IMR-90 (cell line): Measurements from ENCODE around the gene RAB30. TPM values are rescaled to one million over a fixed set of nuclear protein-coding genes. Genes with fewer than 3 reads are reported as not detected.

ENCODE experiments used
- ATAC-seq: fragments of 200-7000 bp; cut with Tn5 transposase; 2 replicates; pipeline ENCODE4 v1.9.1; 2020; ENCODE audit warnings: low read depth, mild to moderate bottlenecking, moderate library complexity
- BruUV-seq: library from RNA; stranded (reverse); fragments of 400-500 nt; replicated peaks from 2 replicates; lab custom pipeline; 2021; lab: Mats Ljungman, UMichigan
- CTCF ChIA-PET: fragments of 300-600 bp; formaldehyde crosslinking; extraction: SDS; loops from one replicate; lab custom pipeline; 2021; ENCODE audit warnings: antibody characterized with exemption; lab: Yijun Ruan, JAX
- POLR2A ChIA-PET: fragments of 300-600 bp; sonication (Branson Sonifier 250); formaldehyde crosslinking; loops from one replicate; lab custom pipeline; 2022; ENCODE audit warnings: antibody characterized with exemption; ENCODE audit not compliant: unreplicated experiment; lab: Charles Lee
- DNase-seq: peaks from one replicate; pipeline ENCODE4 v3.0.0; 2013
- H2AFZ ChIP-seq: replicated peaks from 2 replicates; pipeline ENCODE3; 2013; ENCODE audit warnings: low read length, mild to moderate bottlenecking; ENCODE audit not compliant: poor library complexity
- H2AK5ac ChIP-seq: 2 replicates; pipeline ENCODE4 v1.6.1; 2013; ENCODE audit warnings: low read depth, low read length, inconsistent platforms
- H2AK9ac ChIP-seq: replicated peaks from 2 replicates; pipeline ENCODE3; 2013; ENCODE audit warnings: mild to moderate bottlenecking, low read depth, low read length, moderate library complexity; ENCODE audit not compliant: poor library complexity
- H2BK120ac ChIP-seq: 2 replicates; pipeline ENCODE4 v1.6.1; 2013; ENCODE audit warnings: low read depth, low read length, inconsistent platforms
- H2BK15ac ChIP-seq: 3 replicates; pipeline ENCODE4 v1.6.1; 2013; ENCODE audit warnings: low read depth, low read length, inconsistent platforms
- H2BK20ac ChIP-seq: 2 replicates; pipeline ENCODE4 v1.6.1; 2013; ENCODE audit warnings: low read depth, mild to moderate bottlenecking, inconsistent platforms, low read length, moderate library complexity
- H2BK5ac ChIP-seq: 2 replicates; pipeline ENCODE4 v1.6.1; 2013; ENCODE audit warnings: mild to moderate bottlenecking, low read depth, low read length, inconsistent platforms; ENCODE audit not compliant: poor library complexity, severe bottlenecking
- H3K14ac ChIP-seq: replicated peaks from 2 replicates; pipeline ENCODE4 v1.6.1; 2013; ENCODE audit warnings: low read depth, low read length, inconsistent platforms
- H3K18ac ChIP-seq: 2 replicates; pipeline ENCODE4 v1.6.1; 2013; ENCODE audit warnings: low read depth, low read length, control low read depth
- H3K23ac ChIP-seq: 2 replicates; pipeline ENCODE4 v1.6.1; 2013; ENCODE audit warnings: low read depth, low read length, inconsistent platforms
- H3K27ac ChIP-seq: 2 replicates; pipeline ENCODE4 v1.5.1; 2013; ENCODE audit warnings: mild to moderate bottlenecking, control low read depth, low read length; ENCODE audit not compliant: insufficient read depth
- H3K27me3 ChIP-seq: 2 replicates; pipeline ENCODE4 v1.6.1; 2013; ENCODE audit warnings: low read length; ENCODE audit not compliant: control insufficient read depth, insufficient read depth
- H3K36me3 ChIP-seq: 2 replicates; pipeline ENCODE4 v1.6.1; 2013; ENCODE audit warnings: low read length, mixed read lengths; ENCODE audit not compliant: control insufficient read depth, insufficient read depth
- H3K4ac ChIP-seq: 2 replicates; pipeline ENCODE4 v1.6.1; 2013; ENCODE audit warnings: low read depth, low read length, inconsistent platforms
- H3K4me1 ChIP-seq: 2 replicates; pipeline ENCODE4 v1.6.1; 2013; ENCODE audit warnings: low read length, mixed read lengths; ENCODE audit not compliant: control insufficient read depth, insufficient read depth
- H3K4me2 ChIP-seq: 2 replicates; pipeline ENCODE4 v1.6.1; 2013; ENCODE audit warnings: low read depth, mild to moderate bottlenecking, control low read depth, low read length, moderate library complexity
- H3K4me3 ChIP-seq: 2 replicates; pipeline ENCODE4 v1.5.1; 2013; ENCODE audit warnings: low read depth, mild to moderate bottlenecking, control low read depth, low read length, moderate library complexity; ENCODE audit not compliant: insufficient read depth
- H3K56ac ChIP-seq: 2 replicates; pipeline ENCODE4 v1.6.1; 2013; ENCODE audit warnings: low read length, inconsistent platforms; ENCODE audit not compliant: insufficient read depth; ENCODE audit errors: extremely low read depth
- H3K79me1 ChIP-seq, 2 experiments: 2 replicates each; pipeline ENCODE4 v1.6.1; 2013; ENCODE audit warnings: low read length in 2 of 2, inconsistent platforms in 1 of 2, low read depth in 1 of 2
- H3K9ac ChIP-seq: 2 replicates; pipeline ENCODE4 v1.6.1; 2013; ENCODE audit warnings: low read depth, low read length, control low read depth
- H3K9me1 ChIP-seq: 2 replicates; pipeline ENCODE4 v1.6.1; 2013; ENCODE audit warnings: low read length, inconsistent platforms; ENCODE audit not compliant: insufficient read depth
- H3K9me3 ChIP-seq: 2 replicates; pipeline ENCODE4 v1.6.1; 2013; ENCODE audit warnings: low read length; ENCODE audit not compliant: control insufficient read depth, insufficient read depth
- H4K20me1 ChIP-seq: 2 replicates; pipeline ENCODE4 v1.6.1; 2013; ENCODE audit warnings: low read length, inconsistent platforms; ENCODE audit not compliant: insufficient read depth
- H4K5ac ChIP-seq: 2 replicates; pipeline ENCODE4 v1.6.1; 2013; ENCODE audit warnings: mild to moderate bottlenecking, low read depth, low read length, control low read depth
- H4K8ac ChIP-seq, 2 experiments: 2 replicates each; pipeline ENCODE4 v1.6.1; 2013; ENCODE audit warnings: low read depth in 2 of 2, low read length in 2 of 2, control low read depth in 1 of 2, inconsistent platforms in 1 of 2
- H4K91ac ChIP-seq: 2 replicates; pipeline ENCODE4 v1.6.1; 2013; ENCODE audit warnings: low read depth, low read length, inconsistent platforms; ENCODE audit not compliant: insufficient read depth
- NFE2L2 ChIP-seq: fragments of 150-350 bp; IDR thresholded peaks from 2 replicates; pipeline ENCODE4 v1.6.1; 2016; ENCODE audit warnings: low read depth, mild to moderate bottlenecking, low read length
- POLR2A ChIP-seq: IDR thresholded peaks from 2 replicates; pipeline ENCODE4 v1.6.1; 2012; ENCODE audit warnings: mild to moderate bottlenecking, low read depth, low read length
- RAD21 ChIP-seq: IDR thresholded peaks from 2 replicates; pipeline ENCODE4 v1.6.1; 2012; ENCODE audit warnings: low read length, improper control_type of control experiment
- WGBS, 2 experiments: methylation state at CpG; one replicate each; pipeline versions ENCODE4 v1.1.5 to v1.1.7; 2013; ENCODE audit warnings: missing lambda C conversion rate in 2 of 2; ENCODE audit not compliant: insufficient read length in 1 of 2; ENCODE audit errors: extremely low coverage in 2 of 2; 5-methylcytosine and 5-hydroxymethylcytosine counted together
- dilution Hi-C: fragments of 300-500 bp; cut with HindIII; formaldehyde crosslinking; loops from one replicate; pipeline ENCODE4 v1.14.3; 2018; ENCODE audit warnings: low sequenced_read_pairs; ENCODE audit not compliant: unreplicated experiment
- in situ Hi-C: fragments of 300-500 bp; cut with MboI; formaldehyde crosslinking; loops from 3 replicates; pipeline ENCODE4 v1.14.3; 2019; ENCODE audit warnings: low sequenced_read_pairs, inconsistent platforms, mixed read lengths
- intact Hi-C: fragments of 100-400 bp; cut with micrococcal nuclease; formaldehyde crosslinking; loops from 2 replicates; pipeline ENCODE4 v1.10.0; 2022
- polyA plus RNA-seq, 3 experiments: library from polyadenylated mRNA; depleted of rRNA; stranded (reverse); fragments of >200 nt; gene quantifications; 2 replicates each; pipeline ENCODE4 v1.2.3, GENCODE V29; 2012; ENCODE audit warnings: low replicate concordance in 1 of 3
- total RNA-seq: library from RNA; depleted of rRNA; stranded (reverse); fragments of >200 nt; gene quantifications from 2 replicates; pipeline ENCODE4 v1.2.3, GENCODE V29; 2012

The RAB30 gene
- total and polyA plus RNA-seq, 2 of the 4 experiments (the other 2 are of a cell fraction) = 7.2 to 25.6 TPM

DNA sequence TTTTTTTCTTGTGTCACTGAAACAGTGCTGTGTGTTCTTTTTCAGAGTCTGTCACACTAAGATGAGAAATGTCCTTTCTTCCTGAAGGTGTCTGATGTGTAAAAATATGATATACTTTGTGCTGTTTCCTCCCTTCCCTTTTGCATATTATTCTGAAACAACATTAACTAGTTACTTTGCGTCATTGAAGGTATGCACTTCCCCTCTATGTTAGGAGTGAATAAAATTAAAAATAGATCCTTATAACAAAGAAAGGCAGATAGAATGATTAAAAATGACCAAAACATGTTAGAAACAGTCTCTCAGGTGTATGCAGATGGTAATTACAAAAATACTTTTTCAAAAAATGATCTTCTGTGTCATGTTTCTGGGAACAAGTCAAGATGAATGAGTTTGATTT, 1.6 kb upstream of the RAB30 start:
- Histone ChIP-seq H3K18ac (no peak overlapping the region), H3K4me3 (no peak overlapping the region; the same call in 1 of the 2 replicates), H3K27ac (no peak overlapping the region), H3K9ac (peak overlapping the region; percentile 95; the same call in 1 of the 2 replicates), H3K9me3 (no peaks in the 10 kb centered on the region), H2BK5ac (no peak overlapping the region), H4K8ac (peak overlapping the region in 1 of 2 experiments; percentile 98; a peak in 1 of 4 replicates), H3K4me1 (peaks cover 7% of the 10 kb centered on the region), H3K14ac (no peak overlapping the region; the same call in 1 of the 2 replicates), H2AK5ac (no peak overlapping the region), H3K27me3 (no peaks in the 10 kb centered on the region), H4K20me1 (peaks cover 4% of the 10 kb centered on the region; the same call in 1 of the 2 replicates), H2BK15ac (no peak overlapping the region), H3K9me1 (no peaks in the 10 kb centered on the region), H2AFZ (no peak overlapping the region), H2BK120ac (no peak overlapping the region), H3K23ac (peak overlapping the region; percentile 99; the same call in 1 of the 2 replicates), H3K79me1 (peaks cover 21 to 67% of the 10 kb centered on the region in 2 experiments), H2AK9ac (no peak overlapping the region), H3K4me2 (peak overlapping the region; percentile 87), H4K91ac (no peak overlapping the region), H3K36me3 (peaks cover 4% of the 10 kb centered on the region), H3K56ac (no peak overlapping the region), H2BK20ac (no peak overlapping the region), H3K4ac (no peak overlapping the region), H4K5ac (no peak overlapping the region)
- CTCF ChIA-PET = no interaction called here
- no TSS peak for BruUV-seq
- TF ChIP-seq NFE2L2 = no peak
- TF ChIP-seq POLR2A = no peak
- TF ChIP-seq RAD21 = no peak
- DNase-seq (no peak), ATAC-seq (no peak)
- dilution Hi-C loops (loop anchor here (25.0 kb wide), 1 partner anchor 89 kb away; the partner anchor contains the start of gene PCF11), intact Hi-C loops (loop anchor here (5.0 to 10.0 kb wide), 3 partner anchors 61 to 358 kb away; no protein-coding TSS in a partner anchor), in situ Hi-C loops (loop anchor here (10.0 kb wide), 1 partner anchor 168 kb away; the partner anchor contains the start of genes DDIAS and PRCP)
- POLR2A ChIA-PET = no interaction called here
- no CpG with 5 or more reads among the region's 1 CpG for WGBS, 2 experiments
